Measurements from ENCODE around the gene FGF22. TPM values are rescaled to one million over a fixed set of nuclear protein-coding genes. Genes with fewer than 3 reads are reported as not detected.
"Not testable (repeated sequence)": the region's sequence is repeated elsewhere in the genome, so short reads cannot be mapped to it uniquely, and the experiment has no call there.

Gene FGF22
- total RNA-seq, 1 experiment from 2014 or later, result not detected

GRCh38 chr19:658916-659839, 19.5 kb downstream of the FGF22 start:
- Histone ChIP-seq H3K4me3 (no peak overlapping the region), H3K9me3 (no peaks in the 10 kb centered on the region), H3K27me3 (no peaks in the 10 kb centered on the region), H3K36me3 (no peaks in the 10 kb centered on the region; the same call in none of the 2 replicates)
- DNase-seq, result no peak

DNA sequence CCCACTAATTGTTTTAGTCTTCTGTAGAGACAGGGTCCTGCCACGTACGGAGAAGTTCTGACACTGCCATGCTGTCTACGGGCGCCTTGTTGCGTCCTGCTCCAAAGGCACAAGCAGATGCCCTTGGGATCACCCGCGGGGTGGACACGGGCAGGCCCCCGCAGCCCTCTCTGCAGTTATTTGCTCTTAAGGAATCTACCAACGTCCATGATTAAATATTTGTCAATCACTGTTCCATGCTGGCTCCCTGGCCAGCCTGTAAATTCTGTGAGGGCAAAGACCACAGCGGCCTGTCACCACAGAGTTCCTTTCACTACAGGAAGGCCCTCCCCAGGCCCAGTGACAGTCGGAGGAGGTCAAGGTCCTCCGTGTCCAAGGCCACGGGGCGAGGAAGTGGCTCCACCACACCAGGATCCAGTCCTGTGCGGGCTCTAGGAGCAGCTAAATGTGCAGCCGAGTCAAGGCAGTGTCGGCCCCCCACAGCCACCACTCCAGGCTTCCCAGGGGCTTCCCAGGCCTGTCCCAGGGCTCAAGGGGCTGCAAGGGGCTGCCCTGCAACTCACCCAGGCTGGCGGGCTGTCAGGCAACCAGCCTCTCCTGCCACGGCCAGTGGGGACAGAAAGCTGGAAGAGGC, 21.2 kb downstream of the FGF22 start:
- no peaks in the 10 kb centered on the region for H3K36me3 ChIP-seq

DNA sequence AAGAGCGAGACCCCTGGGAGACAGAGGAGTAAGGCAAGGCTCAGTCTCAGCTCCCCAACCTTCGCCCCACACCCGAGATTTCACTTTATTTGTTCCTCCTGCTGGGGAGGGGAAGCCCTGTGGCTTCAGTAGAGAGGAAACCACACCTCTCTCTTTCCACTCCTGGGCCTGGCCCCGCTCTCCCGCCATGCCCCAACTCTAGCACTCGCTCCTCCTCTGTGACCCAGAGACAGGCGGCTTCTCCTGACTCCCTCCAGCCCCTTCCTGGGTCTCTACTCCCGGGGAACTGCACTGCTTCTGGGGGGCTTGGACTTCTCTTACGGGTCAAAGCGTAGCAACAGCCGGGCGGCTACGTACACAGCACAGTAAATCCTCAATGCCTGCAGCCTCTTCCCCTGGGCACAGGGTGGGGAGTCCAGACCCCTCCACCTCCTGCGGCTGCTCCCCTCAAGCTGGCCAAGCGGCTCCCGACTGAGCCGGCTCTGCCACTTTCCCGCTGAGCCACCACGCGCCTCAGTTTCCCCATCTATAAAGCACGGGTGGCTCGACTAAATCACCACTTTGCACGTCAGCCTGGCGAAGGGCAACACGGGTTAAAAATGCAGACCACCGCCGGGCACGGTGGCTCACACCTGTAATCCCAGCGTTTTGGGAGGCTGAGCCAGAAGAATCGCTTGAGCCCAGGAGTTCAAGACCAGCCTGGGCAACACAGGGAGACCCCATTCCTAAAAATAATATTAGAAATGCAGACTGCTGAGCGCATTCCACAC, 21.9 kb downstream of the FGF22 start:
- no peaks in the 10 kb centered on the region for H3K27me3 ChIP-seq
- peak overlapping the region; percentile 68 for H3K4me3 ChIP-seq
- no peaks in the 10 kb centered on the region for H3K9me3 ChIP-seq
- no peaks in the 10 kb centered on the region for H3K36me3 ChIP-seq
- DNase-seq, result no peak

More for the DNA sequence above, 21.2 kb downstream of the FGF22 start:
- DNase-seq, result no peak
- Histone ChIP-seq H3K9me3 (no peaks in the 10 kb centered on the region), H3K27me3 (no peaks in the 10 kb centered on the region), H3K4me3 (peak overlapping the region; percentile 68)

- H3K9me3 ChIP-seq, result no peaks in the 10 kb centered on the region
- no peaks in the 10 kb centered on the region for H3K27me3 ChIP-seq
- DNase-seq, result peak; percentile 48
- H3K36me3 ChIP-seq, result no peaks in the 10 kb centered on the region
- H3K4me3 ChIP-seq, result peak overlapping the region; percentile 68
Observed at GRCh38 chr19:662207-662961, 22.7 kb downstream of the FGF22 start.

GRCh38 chr19:662962-663681, 23.4 kb downstream of the FGF22 start, which contains the start of gene RNF126:
TSS of gene RNF126 (minus strand) at chr19:663214. CDS start at chr19:663121, 93 bp downstream.
- no peaks in the 10 kb centered on the region for H3K36me3 ChIP-seq
- peak; percentile 87 for DNase-seq
- H3K27me3 ChIP-seq, result no peaks in the 10 kb centered on the region
- peak within 1 kb of the TSS; percentile 68 for H3K4me3 ChIP-seq
- no peaks in the 10 kb centered on the region for H3K9me3 ChIP-seq

GRCh38 chr19:663682-664117, 24.0 kb downstream of the FGF22 start:
- Histone ChIP-seq H3K27me3 (no peaks in the 10 kb centered on the region), H3K4me3 (peak overlapping the region; percentile 62), H3K36me3 (no peaks in the 10 kb centered on the region), H3K9me3 (no peaks in the 10 kb centered on the region)
- no peak for DNase-seq

GRCh38 chr19:664913-665443, 25.3 kb downstream of the FGF22 start:
- Histone ChIP-seq H3K27me3 (no peaks in the 10 kb centered on the region), H3K9me3 (no peaks in the 10 kb centered on the region), H3K4me3 (no peak overlapping the region), H3K36me3 (no peaks in the 10 kb centered on the region)
- peak; percentile 64 for DNase-seq

DNA sequence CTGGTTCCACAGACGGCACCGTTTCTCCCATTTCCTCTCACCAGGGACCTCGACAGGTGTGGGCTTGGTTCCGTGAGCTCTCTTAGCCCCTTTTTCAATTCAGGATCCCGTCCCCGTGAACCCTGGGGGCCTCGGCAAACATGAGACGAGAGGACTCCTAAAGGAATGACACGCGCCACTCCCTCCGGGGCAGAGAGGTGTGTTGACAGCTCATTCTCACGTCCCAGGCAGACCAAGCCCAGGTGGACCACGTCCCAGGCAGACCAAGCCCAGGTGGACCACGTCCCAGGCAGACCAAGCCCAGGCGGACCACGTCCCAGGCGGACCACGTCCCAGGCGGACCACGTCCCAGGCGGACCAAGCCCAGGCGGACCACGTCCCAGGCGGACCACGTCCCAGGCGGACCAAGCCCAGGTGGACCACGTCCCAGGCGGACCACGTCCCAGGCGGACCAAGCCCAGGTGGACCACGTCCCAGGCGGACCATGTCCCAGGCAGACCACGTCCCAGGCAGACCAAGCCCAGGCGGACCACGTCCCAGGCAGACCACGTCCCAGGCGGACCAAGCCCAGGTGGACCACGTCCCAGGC, 27.4 kb downstream of the FGF22 start:
- not testable (repeated sequence) for H3K27me3 ChIP-seq, H3K4me3 ChIP-seq, DNase-seq, H3K9me3 ChIP-seq, H3K36me3 ChIP-seq

DNA sequence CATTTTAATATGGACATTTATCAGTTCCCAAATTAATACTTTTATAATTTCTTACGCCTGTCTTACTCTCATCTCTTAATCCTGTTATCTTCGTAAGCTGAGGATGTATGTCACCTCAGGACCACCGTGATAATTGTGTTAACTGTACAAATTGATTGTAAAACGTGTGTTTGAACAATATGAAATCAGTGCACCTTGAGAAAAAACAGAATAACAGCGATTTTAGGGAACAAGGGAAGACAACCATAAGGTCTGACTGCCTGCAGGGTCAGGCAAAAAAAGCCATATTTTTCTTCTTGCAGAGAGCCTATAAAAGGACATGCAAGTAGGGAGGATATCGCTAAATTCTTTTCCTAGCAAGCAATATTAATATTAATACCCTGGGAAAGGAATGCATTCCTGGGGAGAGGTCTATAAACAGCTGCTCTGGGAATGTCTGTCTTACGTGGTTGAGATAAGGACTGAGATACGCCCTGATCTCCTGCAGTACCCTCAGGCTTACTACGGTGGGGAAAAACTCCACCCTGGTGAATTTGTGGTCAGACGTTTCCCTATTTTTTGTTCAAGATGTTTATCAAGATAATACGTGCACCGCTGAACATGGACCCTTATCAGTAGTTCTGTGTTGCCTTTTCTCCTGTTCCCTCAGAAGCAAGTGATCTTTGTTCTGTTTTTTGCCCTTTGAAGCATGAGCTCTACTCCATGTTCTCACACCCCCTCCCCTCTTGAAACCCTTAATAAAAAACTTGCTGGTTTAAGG, 29.2 kb downstream of the FGF22 start:
- H3K27me3 ChIP-seq, DNase-seq, H3K4me3 ChIP-seq, H3K36me3 ChIP-seq, H3K9me3 ChIP-seq: not testable (repeated sequence)

DNA sequence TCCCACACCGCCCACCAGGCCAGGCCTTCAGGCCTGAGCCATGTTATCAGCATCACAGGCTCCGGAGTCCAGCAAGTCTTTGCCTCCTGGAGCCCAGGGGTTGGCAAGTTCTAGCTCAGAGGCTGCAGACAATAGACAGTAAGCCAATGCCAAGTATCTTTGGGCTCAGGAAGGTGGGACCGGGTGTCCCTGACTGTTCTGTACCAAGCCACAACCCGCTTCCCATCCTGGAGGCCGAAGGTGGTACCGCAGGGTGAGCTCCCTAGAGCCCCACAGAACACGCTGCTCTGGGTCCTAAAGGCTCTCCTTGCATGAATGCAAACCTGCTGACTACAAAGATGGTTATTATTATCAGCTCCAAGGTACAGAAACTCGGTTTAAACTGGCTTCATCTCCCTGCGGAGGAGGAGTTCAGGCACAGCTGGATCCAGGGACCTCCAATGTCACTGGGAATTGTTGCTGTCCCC, 31.0 kb downstream of the FGF22 start:
- Histone ChIP-seq H3K4me3 (no peak overlapping the region), H3K9me3 (no peaks in the 10 kb centered on the region), H3K36me3 (no peaks in the 10 kb centered on the region), H3K27me3 (no peaks in the 10 kb centered on the region)
- DNase-seq, result no peak

DNA sequence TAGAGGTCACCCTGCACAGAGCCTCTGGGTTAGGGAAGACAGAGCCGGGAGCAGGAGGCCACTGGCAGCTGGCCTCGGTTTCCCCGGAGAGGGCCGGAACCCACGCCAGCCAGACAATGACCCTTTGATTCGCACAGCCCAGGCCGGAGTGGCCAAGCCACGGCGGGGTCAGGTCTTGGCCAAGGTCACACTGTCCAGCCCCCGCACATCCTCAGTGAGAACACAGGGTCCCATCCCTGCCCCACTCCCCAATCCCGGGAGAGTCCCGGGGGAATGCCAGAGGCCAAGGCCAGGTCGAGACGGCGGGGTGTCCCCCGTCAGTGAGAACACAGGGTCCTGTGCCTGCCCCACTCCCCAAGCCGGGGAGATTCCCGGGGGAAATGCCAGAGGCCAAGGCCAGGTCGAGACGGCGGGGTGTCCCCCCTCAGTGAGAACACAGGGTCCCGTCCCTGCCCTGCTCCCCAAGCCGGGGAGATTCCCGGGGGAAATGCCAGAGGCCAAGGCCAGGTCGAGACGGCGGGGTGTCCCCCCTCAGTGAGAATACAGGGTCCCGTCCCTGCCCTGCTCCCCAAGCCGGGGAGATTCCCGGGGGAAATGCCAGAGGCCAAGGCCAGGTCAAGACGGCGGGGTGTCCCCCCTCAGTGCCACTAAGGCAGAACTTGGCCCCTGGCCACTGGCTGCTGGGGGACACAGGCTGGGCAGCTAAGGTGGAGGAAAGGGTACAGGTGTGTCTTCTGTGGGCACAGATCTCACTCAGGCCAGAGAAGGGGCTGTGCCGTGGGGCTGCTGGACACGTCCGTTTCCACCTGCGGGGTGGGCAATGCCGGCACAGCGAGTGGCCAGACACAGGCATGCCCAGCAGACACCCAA, 34.8 kb downstream of the FGF22 start:
- H3K36me3 ChIP-seq, result no peaks in the 10 kb centered on the region; the same call in 1 of the 2 replicates
- no peak for DNase-seq
- H3K27me3 ChIP-seq, result no peaks in the 10 kb centered on the region

GRCh38 chr19:676007-676338, 36.3 kb downstream of the FGF22 start:
- Histone ChIP-seq H3K9me3 (no peaks in the 10 kb centered on the region), H3K4me3 (peak overlapping the region; percentile 57), H3K27me3 (no peaks in the 10 kb centered on the region), H3K36me3 (no peaks in the 10 kb centered on the region; the same call in 1 of the 2 replicates)
- DNase-seq, result no peak

More for the DNA sequence above, 34.8 kb downstream of the FGF22 start:
- no peaks in the 10 kb centered on the region for H3K9me3 ChIP-seq
- no peak overlapping the region for H3K4me3 ChIP-seq

DNA sequence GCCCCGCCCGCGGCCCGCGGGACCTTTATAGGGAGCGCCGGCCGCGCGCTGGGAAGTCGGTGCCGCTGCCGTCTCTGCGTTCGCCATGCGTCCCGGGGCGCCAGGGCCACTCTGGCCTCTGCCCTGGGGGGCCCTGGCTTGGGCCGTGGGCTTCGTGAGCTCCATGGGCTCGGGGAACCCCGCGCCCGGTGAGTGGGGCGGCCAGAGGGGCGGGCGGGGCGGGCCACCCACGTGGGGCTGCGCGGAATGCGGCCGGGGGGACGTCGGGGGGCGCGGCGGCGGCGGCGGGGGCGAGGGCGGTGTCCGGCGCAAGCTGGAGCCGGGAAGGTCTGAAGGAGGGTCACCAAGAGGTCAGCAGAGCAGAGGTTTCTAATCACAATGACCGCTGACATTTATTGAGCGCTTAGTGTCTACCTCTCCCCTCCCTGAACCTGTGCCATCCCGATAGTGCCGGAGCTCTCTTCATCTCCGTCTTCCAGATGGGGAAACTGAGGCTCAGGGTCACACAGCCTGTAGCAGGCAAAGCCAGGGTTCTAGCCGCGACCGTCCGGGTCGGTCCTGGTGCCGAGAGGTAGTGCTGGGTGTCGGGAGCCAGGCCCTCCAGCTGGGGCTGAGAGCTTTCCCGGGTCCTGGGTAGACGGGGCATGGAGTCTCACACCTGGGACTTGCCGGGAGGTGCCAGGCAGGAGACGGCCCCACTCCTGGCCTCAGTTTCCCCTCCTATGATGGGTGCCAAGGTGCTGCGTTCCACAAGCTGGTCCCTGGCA, 36.8 kb downstream of the FGF22 start, which contains the start of gene FSTL3:
TSS of gene FSTL3 (plus strand) at position 54 of the 767 bp plus-strand sequence. CDS start at position 86, 32 bp downstream.
- H3K36me3 ChIP-seq, result no peaks in the 10 kb centered on the region; the same call in 1 of the 2 replicates
- H3K27me3 ChIP-seq, result no peaks in the 10 kb centered on the region
- H3K4me3 ChIP-seq, result peak within 1 kb of the TSS; percentile 57
- DNase-seq, result peak; percentile 46
- no peaks in the 10 kb centered on the region for H3K9me3 ChIP-seq
